ENCODE data around the gene NCAPD3. TPM values are rescaled to one million over a fixed set of nuclear protein-coding genes. Genes with fewer than 3 reads are reported as not detected.

Gene NCAPD3
- total and polyA plus RNA-seq, 2 of the 13 experiments (the other 11 are each of a cell fraction or from before 2014, with no cell fraction given) = 20.7 to 25.6 TPM

GRCh38 chr11:134206185-134206584 lies 17.6 kb downstream of the NCAPD3 start:
- no peaks in the 10 kb centered on the region for H3K27me3 ChIP-seq (ENCODE audit: control insufficient read depth in 1 of 2, insufficient read depth in 2 of 2, low read length in 2 of 2)
- in situ Hi-C loops (cut with HindIII; ENCODE audit: extremely low pct_ligation_motif_present, low pct_unique_long_range_greater_than_20kb) (no loop called here), intact Hi-C loops (cut with micrococcal nuclease; ENCODE audit: unreplicated experiment) (loop anchor here (2.0 kb wide), 1 partner anchor 19 kb away; the partner anchor contains the start of gene VPS26B)
- TF ChIP-seq ZNF343 (CRISPR knock-in tag; IDR thresholded peaks at IDR 0.05) = no peak
- DNase-seq (ENCODE audit: low spot score) = no peak
- peaks cover 14 to 87% of the 10 kb centered on the region in 2 experiments for H3K36me3 ChIP-seq (replicated peaks in 1 of 2; ENCODE audit: control insufficient read depth in 1 of 2, insufficient read depth in 2 of 2, low read length in 2 of 2)
- H3K9ac ChIP-seq (ENCODE audit: insufficient read depth, low read depth, low read length) = no peak overlapping the region
- ATAC-seq = no peak
- BruUV-seq (replicated peaks) = no TSS peak
- no peaks in the 10 kb centered on the region for H3K79me2 ChIP-seq (ENCODE audit: insufficient read depth, low read length)
- H3K4me2 ChIP-seq (ENCODE audit: low read depth, low read length) = no peak overlapping the region
- WGBS (ENCODE audit: low lambda C conversion rate) = 89% methylated on average over 4 of the region's 5 CpGs
- no peak overlapping the region for H2AFZ ChIP-seq (ENCODE audit: low read length)
- H3K27ac ChIP-seq (ENCODE audit: extremely low read length, insufficient read depth, low read length) = no peak overlapping the region
- FAIRE-seq = no peak
- no peaks in the 10 kb centered on the region for H4K20me1 ChIP-seq (ENCODE audit: insufficient read depth, low read length)
- H3K4me3 ChIP-seq (replicated peaks in 1 of 3; ENCODE audit: insufficient read depth in 1 of 3, low read depth in 2 of 3, low read length in 3 of 3) = no peak overlapping the region
- ChIA-PET POLR2A (interaction anchor here (4.1 kb wide), 1 partner anchor 18 kb away, joined by 17 read pairs; the partner anchor contains the start of genes NCAPD3 and VPS26B), CTCF (ENCODE audit: low intra/inter-chr PET ratio, low total read pairs) (no interaction called here)
- H3K4me1 ChIP-seq (ENCODE audit: insufficient read depth, low read length) = no peaks in the 10 kb centered on the region
- no peaks in the 10 kb centered on the region for H3K9me3 ChIP-seq (ENCODE audit: low read length)

GRCh38 chr11:134205729-134206128 lies 18.0 kb downstream of the NCAPD3 start:
- FAIRE-seq (no peak), ATAC-seq (no peak), DNase-seq (ENCODE audit: low spot score) (no peak)
- Histone ChIP-seq H3K36me3 (replicated peaks in 1 of 2; ENCODE audit: control insufficient read depth in 1 of 2, insufficient read depth in 2 of 2, low read length in 2 of 2) (peaks cover 14 to 87% of the 10 kb centered on the region in 2 experiments), H3K79me2 (ENCODE audit: insufficient read depth, low read length) (no peaks in the 10 kb centered on the region), H2AFZ (ENCODE audit: low read length) (no peak overlapping the region), H3K9ac (ENCODE audit: insufficient read depth, low read depth, low read length) (no peak overlapping the region), H4K20me1 (ENCODE audit: insufficient read depth, low read length) (no peaks in the 10 kb centered on the region), H3K4me3 (replicated peaks in 1 of 3; ENCODE audit: insufficient read depth in 1 of 3, low read depth in 2 of 3, low read length in 3 of 3) (no peak overlapping the region), H3K4me2 (ENCODE audit: low read depth, low read length) (no peak overlapping the region), H3K4me1 (ENCODE audit: insufficient read depth, low read length) (no peaks in the 10 kb centered on the region), H3K27ac (ENCODE audit: extremely low read length, insufficient read depth, low read length) (no peak overlapping the region), H3K27me3 (ENCODE audit: control insufficient read depth in 1 of 2, insufficient read depth in 2 of 2, low read length in 2 of 2) (no peaks in the 10 kb centered on the region), H3K9me3 (ENCODE audit: low read length) (no peaks in the 10 kb centered on the region)
- POLR2A ChIA-PET = no interaction called here
- no TSS peak for BruUV-seq (replicated peaks)
- in situ Hi-C loops (cut with HindIII; ENCODE audit: extremely low pct_ligation_motif_present, low pct_unique_long_range_greater_than_20kb) = no loop called here
- intact Hi-C loops (cut with micrococcal nuclease; ENCODE audit: unreplicated experiment) = loop anchor here (2.0 kb wide), 1 partner anchor 19 kb away; the partner anchor contains the start of gene VPS26B
- 98% methylated on average over 9 of the region's 9 CpGs for WGBS (ENCODE audit: low lambda C conversion rate)
- CTCF ChIA-PET (ENCODE audit: low intra/inter-chr PET ratio, low total read pairs) = no interaction called here
- TF ChIP-seq NFAT5 (CRISPR knock-in tag; IDR thresholded peaks at IDR 0.05) (no peak), MTA1 (CRISPR knock-in tag; IDR thresholded peaks at IDR 0.05; ENCODE audit: borderline replicate concordance) (no peak), ZNF510 (CRISPR knock-in tag; IDR thresholded peaks at IDR 0.05; ENCODE audit: low read depth) (no peak), BORCS8-MEF2B (CRISPR knock-in tag; IDR thresholded peaks at IDR 0.05) (no peak), PPARG (CRISPR knock-in tag; conservative IDR thresholded peaks at IDR 0.05) (no peak), ZEB1 (IDR thresholded peaks at IDR 0.05; ENCODE audit: insufficient replicate concordance, low read depth) (no peak), RFX1 (IDR thresholded peaks at IDR 0.05) (no peak), ONECUT2 (CRISPR knock-in tag; IDR thresholded peaks at IDR 0.05) (no peak), CREM (IDR thresholded peaks at IDR 0.05) (no peak), CREM (CRISPR knock-in tag; IDR thresholded peaks at IDR 0.05) (no peak), ZNF331 (CRISPR knock-in tag; IDR thresholded peaks at IDR 0.05) (no peak), POLR2A (IDR thresholded peaks at IDR 0.05; ENCODE audit: insufficient read depth in 1 of 2, low read depth in 2 of 2, low read length in 2 of 2) (no peak), ZNF33A (CRISPR knock-in tag; IDR thresholded peaks at IDR 0.05; ENCODE audit: borderline replicate concordance) (no peak)
- TF ChIP-seq, protein P1, sequence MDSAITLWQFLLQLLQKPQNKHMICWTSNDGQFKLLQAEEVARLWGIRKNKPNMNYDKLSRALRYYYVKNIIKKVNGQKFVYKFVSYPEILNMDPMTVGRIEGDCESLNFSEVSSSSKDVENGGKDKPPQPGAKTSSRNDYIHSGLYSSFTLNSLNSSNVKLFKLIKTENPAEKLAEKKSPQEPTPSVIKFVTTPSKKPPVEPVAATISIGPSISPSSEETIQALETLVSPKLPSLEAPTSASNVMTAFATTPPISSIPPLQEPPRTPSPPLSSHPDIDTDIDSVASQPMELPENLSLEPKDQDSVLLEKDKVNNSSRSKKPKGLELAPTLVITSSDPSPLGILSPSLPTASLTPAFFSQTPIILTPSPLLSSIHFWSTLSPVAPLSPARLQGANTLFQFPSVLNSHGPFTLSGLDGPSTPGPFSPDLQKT (CRISPR knock-in tag; IDR thresholded peaks at IDR 0.05; ENCODE audit: borderline replicate concordance) = no peak
